Measurements from ENCODE around the gene C12orf50.

- no peak for TF ChIP-seq POLR2A (IDR thresholded peaks at IDR 0.05)
- TF ChIP-seq CTCF (IDR thresholded peaks at IDR 0.05), result no peak
Measured at GRCh38 chr12:88036353-88036965, 7.3 kb upstream of the C12orf50 start.
